Neural crest cell (in vitro differentiated cells): Measurements from ENCODE around the gene COL5A1. TPM values are rescaled to one million over a fixed set of nuclear protein-coding genes. Genes with fewer than 3 reads are reported as not detected.

Experiments used
- DNase-seq: peaks from one replicate; pipeline ENCODE4 v3.0.0; 2021; ENCODE audit warnings: low read depth, mixed read lengths, low spot score
- H3K27ac Mint-ChIP-seq: one replicate; pipeline ENCODE4 v1.8.0; 2021; ENCODE audit warnings: mild to moderate bottlenecking, mixed read lengths; ENCODE audit not compliant: unreplicated experiment
- H3K27me3 Mint-ChIP-seq: 2 replicates; pipeline ENCODE4 v1.8.0; 2021; ENCODE audit warnings: low read depth, mild to moderate bottlenecking, mixed read lengths
- H3K36me3 Mint-ChIP-seq: 2 replicates; pipeline ENCODE4 v1.8.0; 2021; ENCODE audit warnings: low read depth, mild to moderate bottlenecking, mixed read lengths
- H3K4me1 Mint-ChIP-seq: 2 replicates; pipeline ENCODE4 v1.8.0; 2021; ENCODE audit warnings: mixed read lengths
- H3K4me3 Mint-ChIP-seq: one replicate; pipeline ENCODE4 v1.8.0; 2021; ENCODE audit warnings: mild to moderate bottlenecking, mixed read lengths
- H3K9me3 Mint-ChIP-seq: 2 replicates; pipeline ENCODE4 v1.8.0; 2021; ENCODE audit warnings: mixed read lengths
- microRNA-seq: library from miRNA; unstranded; fragments of <30 nt; microRNA quantifications from one replicate; pipeline ENCODE4, GENCODE V29; 2020
- total RNA-seq: library from RNA; stranded (reverse); gene quantifications from 2 replicates; pipeline ENCODE4 v1.2.1, GENCODE V29; 2021
- TF ChIP-seq, protein P1 (sequence below): fragments of 200-600 bp; sonication (generic); conservative IDR thresholded peaks from 2 replicates; pipeline ENCODE4 v1.5.0; 2021; ENCODE audit warnings: antibody characterized with exemption, mild to moderate bottlenecking

COL5A1 gene
- total RNA-seq, 1 donor from 2014 or later, result 19.4 TPM

DNA sequence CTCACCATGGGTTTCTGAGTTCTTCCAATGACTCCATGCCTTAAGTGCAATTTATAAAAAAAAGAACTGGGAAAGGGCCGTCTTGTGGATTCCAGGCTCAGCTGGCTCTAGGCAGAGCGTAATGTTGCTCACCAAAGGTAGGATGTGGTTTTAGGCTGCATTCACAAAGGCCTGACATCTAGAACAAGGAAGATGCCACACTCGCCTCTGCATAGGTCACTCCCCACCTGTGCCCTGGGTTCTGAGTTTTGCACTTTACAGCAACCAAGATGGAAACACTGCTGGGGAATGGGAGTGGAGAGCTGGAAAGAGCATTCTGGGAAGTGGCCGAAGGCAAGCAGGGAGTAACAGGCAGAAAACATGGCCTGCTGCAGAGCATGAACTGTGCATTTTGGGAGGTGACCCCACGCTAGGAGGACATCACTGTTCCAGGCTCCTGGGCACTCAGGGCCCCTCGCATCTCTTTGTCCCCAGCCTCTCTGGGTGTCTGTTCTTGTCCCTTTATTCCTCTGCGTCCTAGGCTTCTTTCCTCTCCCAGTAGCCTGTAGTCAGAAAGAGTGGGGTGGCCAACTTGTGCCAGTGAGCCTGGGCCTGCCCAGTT, 251.3 kb downstream of the COL5A1 start:
- TF ChIP-seq, protein P1, sequence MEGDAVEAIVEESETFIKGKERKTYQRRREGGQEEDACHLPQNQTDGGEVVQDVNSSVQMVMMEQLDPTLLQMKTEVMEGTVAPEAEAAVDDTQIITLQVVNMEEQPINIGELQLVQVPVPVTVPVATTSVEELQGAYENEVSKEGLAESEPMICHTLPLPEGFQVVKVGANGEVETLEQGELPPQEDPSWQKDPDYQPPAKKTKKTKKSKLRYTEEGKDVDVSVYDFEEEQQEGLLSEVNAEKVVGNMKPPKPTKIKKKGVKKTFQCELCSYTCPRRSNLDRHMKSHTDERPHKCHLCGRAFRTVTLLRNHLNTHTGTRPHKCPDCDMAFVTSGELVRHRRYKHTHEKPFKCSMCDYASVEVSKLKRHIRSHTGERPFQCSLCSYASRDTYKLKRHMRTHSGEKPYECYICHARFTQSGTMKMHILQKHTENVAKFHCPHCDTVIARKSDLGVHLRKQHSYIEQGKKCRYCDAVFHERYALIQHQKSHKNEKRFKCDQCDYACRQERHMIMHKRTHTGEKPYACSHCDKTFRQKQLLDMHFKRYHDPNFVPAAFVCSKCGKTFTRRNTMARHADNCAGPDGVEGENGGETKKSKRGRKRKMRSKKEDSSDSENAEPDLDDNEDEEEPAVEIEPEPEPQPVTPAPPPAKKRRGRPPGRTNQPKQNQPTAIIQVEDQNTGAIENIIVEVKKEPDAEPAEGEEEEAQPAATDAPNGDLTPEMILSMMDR, result no peak
- no peak for DNase-seq
- Mint-ChIP-seq H3K4me1 (no peaks in the 10 kb centered on the region), H3K27me3 (no peaks in the 10 kb centered on the region), H3K27ac (no peak overlapping the region), H3K9me3 (peaks cover 5% of the 10 kb centered on the region), H3K36me3 (no peaks in the 10 kb centered on the region), H3K4me3 (no peak overlapping the region)

Small RNA genes within 50 kb of the gene (microRNA-seq; reads per million reads assigned to microRNA genes)
- gene MIR3689A (not detected), gene MIR3689B (not detected), gene MIR3689C (not detected), gene MIR3689D1 (not detected), gene MIR3689D2 (not detected), gene MIR3689E (not detected), gene MIR3689F (not detected)

Other genes with a start within 250 kb of the COL5A1 start
- not detected in 2 replicates for gene FCN2, start 239.0 kb downstream of the COL5A1 start, total RNA-seq